ENCODE data around the gene NFYA. TPM values are rescaled to one million over a fixed set of nuclear protein-coding genes. Genes with fewer than 3 reads are reported as not detected.

NFYA gene
- total RNA-seq, 1 experiment from 2014 or later: 28.7 TPM

GRCh38 chr6:41055149-41055548, 17.6 kb upstream of the NFYA start:
- H3K9me3 ChIP-seq (ENCODE audit: control insufficient read depth in 1 of 2, insufficient read depth in 1 of 2, low read depth in 1 of 2, low read length in 2 of 2): no peaks in the 10 kb centered on the region
- H3K27ac ChIP-seq (ENCODE audit: low read depth, low read length): no peak overlapping the region
- no peaks in the 10 kb centered on the region for H3K9me2 ChIP-seq (ENCODE audit: insufficient read depth)
- ATAC-seq (no peak), DNase-seq (ENCODE audit: low read depth, low spot score) (no peak)
- ChIA-PET RAD21 (ENCODE audit: low non-redundant PET in 1 of 2, low total read pairs in 2 of 2, uncharacterized antibody in 2 of 2, unreplicated experiment in 2 of 2) (no interaction called here), CTCF (no interaction called here), POLR2A (interaction anchor here (1.0 kb wide), 1 partner anchor 17 kb away, joined by 4 read pairs; the partner anchor contains the start of genes NFYA and OARD1)
- no peak overlapping the region for H3K9ac ChIP-seq (ENCODE audit: low read length)
- no peaks in the 10 kb centered on the region for H4K20me1 ChIP-seq (ENCODE audit: insufficient read depth)
- H3K27me3 ChIP-seq (ENCODE audit: insufficient read depth, low read length): no peaks in the 10 kb centered on the region
- TF ChIP-seq ELF1 (IDR thresholded peaks at IDR 0.05; ENCODE audit: borderline replicate concordance, low read depth): no peak
- no peak for TF ChIP-seq POLR2AphosphoS5 (IDR thresholded peaks at IDR 0.05; ENCODE audit: low read depth, low read length)
- no peak for TF ChIP-seq ZBTB33 (IDR thresholded peaks at IDR 0.05; ENCODE audit: extremely low read depth, insufficient replicate concordance, low read length)
- no peak for TF ChIP-seq EZH2phosphoT487 (IDR thresholded peaks at IDR 0.05; ENCODE audit: borderline replicate concordance)
- no peak for TF ChIP-seq TCF7L2 (IDR thresholded peaks at IDR 0.05; ENCODE audit: borderline replicate concordance, extremely low read depth, insufficient read depth, insufficient read length)
- TF ChIP-seq FOSL1 (IDR thresholded peaks at IDR 0.05; ENCODE audit: low read depth): no peak
- no peak for TF ChIP-seq ZFX (IDR thresholded peaks at IDR 0.05)
- TF ChIP-seq POLR2A (IDR thresholded peaks at IDR 0.05; ENCODE audit: borderline replicate concordance, extremely low read depth, insufficient read depth, insufficient read length): no peak
- no peak for TF ChIP-seq CBX3 (IDR thresholded peaks at IDR 0.05; ENCODE audit: low read depth)
- no peak for TF ChIP-seq CEBPB (IDR thresholded peaks at IDR 0.05; ENCODE audit: low read depth)
- TF ChIP-seq CTCF (IDR thresholded peaks at IDR 0.05 in 2 of 3, conservative IDR thresholded peaks at IDR 0.05 in 1 of 3; ENCODE audit: borderline replicate concordance in 1 of 3, insufficient read depth in 1 of 3, low read depth in 2 of 3, low read length in 2 of 3): no peak
- TF ChIP-seq REST (IDR thresholded peaks at IDR 0.05; ENCODE audit: low read depth): no peak
- no peak for TF ChIP-seq EZH2 (IDR thresholded peaks at IDR 0.05)
- no peak for TF ChIP-seq SP1 (IDR thresholded peaks at IDR 0.05; ENCODE audit: low read depth)
- TF ChIP-seq ATF3 (IDR thresholded peaks at IDR 0.05): no peak
- TF ChIP-seq ZNF274 (IDR thresholded peaks at IDR 0.05; ENCODE audit: low read depth, low read length): no peak
- TF ChIP-seq SIN3A (IDR thresholded peaks at IDR 0.05; ENCODE audit: low read depth): no peak
- no peak for TF ChIP-seq JUND (IDR thresholded peaks at IDR 0.05)
- TF ChIP-seq RAD21 (IDR thresholded peaks at IDR 0.05; ENCODE audit: low read depth): no peak
- no peak for TF ChIP-seq YY1 (IDR thresholded peaks at IDR 0.05; ENCODE audit: extremely low read depth, insufficient replicate concordance, low read depth, low read length)
- intact Hi-C loops (cut with micrococcal nuclease): no loop called here
- H3K4me1 ChIP-seq (ENCODE audit: control insufficient read depth in 1 of 2, insufficient read depth in 2 of 2, low read length in 2 of 2): peaks cover 0 to 16% of the 10 kb centered on the region in 2 experiments; a peak in 1 of 4 replicates
- no peaks in the 10 kb centered on the region for H3K79me2 ChIP-seq (ENCODE audit: insufficient read depth, low read length)
- no TSS peak for BruUV-seq (replicated peaks)
- H3K36me3 ChIP-seq (ENCODE audit: control insufficient read depth in 1 of 2, insufficient read depth in 2 of 2, low read length in 2 of 2): no peaks in the 10 kb centered on the region
- H3K4me2 ChIP-seq (ENCODE audit: low read length): no peak overlapping the region
- no peak overlapping the region for H2AFZ ChIP-seq (ENCODE audit: low read depth, low read length, poor library complexity, severe bottlenecking)
- H3K4me3 ChIP-seq (replicated peaks in 1 of 2; ENCODE audit: low read depth in 1 of 2, low read length in 2 of 2): no peak overlapping the region

All from HCT116 (cell line).